Measurements from ENCODE around the gene HEMK1.

DNA sequence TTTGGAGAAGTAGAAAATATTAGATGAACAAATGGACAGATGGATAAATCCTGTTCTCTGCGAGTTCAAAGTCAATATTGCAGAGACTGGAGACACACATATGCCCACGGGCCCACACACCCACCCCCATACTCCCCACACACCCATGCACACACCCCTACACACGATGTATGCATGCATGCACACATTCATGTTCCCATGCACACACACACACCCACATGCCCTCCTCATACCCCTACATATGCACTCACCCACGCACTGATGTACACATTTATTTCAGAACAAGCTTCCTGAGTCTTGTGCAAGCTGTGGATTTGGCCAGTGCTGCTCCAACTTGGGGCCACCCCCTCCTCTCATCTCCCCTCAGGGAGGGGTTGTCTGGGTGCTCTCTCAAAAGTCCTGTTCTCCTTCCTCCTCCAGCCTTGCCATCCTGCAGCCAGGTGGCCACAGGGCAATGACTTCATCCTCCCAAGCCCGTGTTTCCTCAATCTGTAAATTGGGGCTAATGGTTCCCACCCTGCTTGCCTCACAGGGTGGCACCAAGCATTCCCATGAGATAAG lies 64.0 kb downstream of the HEMK1 start:
- TF ChIP-seq EP300 (IDR thresholded peaks at IDR 0.05) (no peak), POLR2A (IDR thresholded peaks at IDR 0.05) (no peak)
- TF ChIP-seq, protein P1, sequence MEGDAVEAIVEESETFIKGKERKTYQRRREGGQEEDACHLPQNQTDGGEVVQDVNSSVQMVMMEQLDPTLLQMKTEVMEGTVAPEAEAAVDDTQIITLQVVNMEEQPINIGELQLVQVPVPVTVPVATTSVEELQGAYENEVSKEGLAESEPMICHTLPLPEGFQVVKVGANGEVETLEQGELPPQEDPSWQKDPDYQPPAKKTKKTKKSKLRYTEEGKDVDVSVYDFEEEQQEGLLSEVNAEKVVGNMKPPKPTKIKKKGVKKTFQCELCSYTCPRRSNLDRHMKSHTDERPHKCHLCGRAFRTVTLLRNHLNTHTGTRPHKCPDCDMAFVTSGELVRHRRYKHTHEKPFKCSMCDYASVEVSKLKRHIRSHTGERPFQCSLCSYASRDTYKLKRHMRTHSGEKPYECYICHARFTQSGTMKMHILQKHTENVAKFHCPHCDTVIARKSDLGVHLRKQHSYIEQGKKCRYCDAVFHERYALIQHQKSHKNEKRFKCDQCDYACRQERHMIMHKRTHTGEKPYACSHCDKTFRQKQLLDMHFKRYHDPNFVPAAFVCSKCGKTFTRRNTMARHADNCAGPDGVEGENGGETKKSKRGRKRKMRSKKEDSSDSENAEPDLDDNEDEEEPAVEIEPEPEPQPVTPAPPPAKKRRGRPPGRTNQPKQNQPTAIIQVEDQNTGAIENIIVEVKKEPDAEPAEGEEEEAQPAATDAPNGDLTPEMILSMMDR (IDR thresholded peaks at IDR 0.05), result no peak
